Measurements from ENCODE around the gene DPH3.

DNA sequence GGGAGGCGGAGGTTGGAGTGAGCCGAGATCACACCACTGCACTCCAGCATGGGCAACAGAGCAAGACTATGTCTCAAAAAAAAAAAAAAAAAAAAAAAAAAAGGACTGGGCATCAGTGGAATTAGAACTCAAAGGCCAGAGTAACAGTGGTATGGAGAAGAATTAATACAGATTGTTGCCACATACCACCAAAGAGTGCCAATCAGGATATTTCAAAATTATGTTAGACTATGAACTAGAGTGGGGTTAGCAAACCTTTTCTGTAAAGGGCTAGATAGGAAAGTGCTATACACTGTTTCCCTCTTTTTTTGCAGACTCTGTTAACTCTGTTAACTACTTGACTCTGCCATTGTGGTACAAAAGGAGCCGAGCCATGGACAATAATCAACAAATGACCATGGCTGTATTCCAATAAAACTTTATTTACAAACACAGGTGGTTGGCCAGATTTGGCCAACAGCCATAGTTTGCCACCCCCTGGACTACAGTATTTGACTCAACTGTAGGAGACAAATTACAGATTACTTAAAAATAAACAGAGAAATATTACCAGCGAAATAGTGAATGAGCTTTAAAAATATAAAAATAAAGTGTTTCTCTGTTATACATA is 28.6 kb downstream of the DPH3 start:
- TF ChIP-seq, protein P1, sequence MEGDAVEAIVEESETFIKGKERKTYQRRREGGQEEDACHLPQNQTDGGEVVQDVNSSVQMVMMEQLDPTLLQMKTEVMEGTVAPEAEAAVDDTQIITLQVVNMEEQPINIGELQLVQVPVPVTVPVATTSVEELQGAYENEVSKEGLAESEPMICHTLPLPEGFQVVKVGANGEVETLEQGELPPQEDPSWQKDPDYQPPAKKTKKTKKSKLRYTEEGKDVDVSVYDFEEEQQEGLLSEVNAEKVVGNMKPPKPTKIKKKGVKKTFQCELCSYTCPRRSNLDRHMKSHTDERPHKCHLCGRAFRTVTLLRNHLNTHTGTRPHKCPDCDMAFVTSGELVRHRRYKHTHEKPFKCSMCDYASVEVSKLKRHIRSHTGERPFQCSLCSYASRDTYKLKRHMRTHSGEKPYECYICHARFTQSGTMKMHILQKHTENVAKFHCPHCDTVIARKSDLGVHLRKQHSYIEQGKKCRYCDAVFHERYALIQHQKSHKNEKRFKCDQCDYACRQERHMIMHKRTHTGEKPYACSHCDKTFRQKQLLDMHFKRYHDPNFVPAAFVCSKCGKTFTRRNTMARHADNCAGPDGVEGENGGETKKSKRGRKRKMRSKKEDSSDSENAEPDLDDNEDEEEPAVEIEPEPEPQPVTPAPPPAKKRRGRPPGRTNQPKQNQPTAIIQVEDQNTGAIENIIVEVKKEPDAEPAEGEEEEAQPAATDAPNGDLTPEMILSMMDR (conservative IDR thresholded peaks at IDR 0.05; ENCODE audit: low read length), result no peak
- TF ChIP-seq EZH2phosphoT487 (IDR thresholded peaks at IDR 0.05; ENCODE audit: borderline replicate concordance, low read depth, low read length), result no peak

Measured in OCI-LY7 (cell line).